Measurements from ENCODE around the gene OXCT1. TPM values are rescaled to one million over a fixed set of nuclear protein-coding genes. Genes with fewer than 3 reads are reported as not detected.

The OXCT1 gene
- total RNA-seq, 1 donor from 2014 or later, result 27.4 TPM

- H3K9me3 Mint-ChIP-seq, result peaks cover 21% of the 10 kb centered on the region
- CTCF ChIA-PET, result no interaction called here
- H3K4me3 Mint-ChIP-seq, result no peak overlapping the region
- ATAC-seq (ENCODE audit: low read depth) (no peak), DNase-seq (no peak)
- no peaks in the 10 kb centered on the region for H3K36me3 Mint-ChIP-seq (ENCODE audit: low read depth)
- POLR2A ChIA-PET, result no interaction called here
- intact Hi-C loops (cut with micrococcal nuclease), result no loop called here
- H3K27ac Mint-ChIP-seq, result no peak overlapping the region
- H3K27me3 Mint-ChIP-seq, result no peaks in the 10 kb centered on the region
- no peaks in the 10 kb centered on the region for H3K4me1 Mint-ChIP-seq
- TF ChIP-seq, protein P1, sequence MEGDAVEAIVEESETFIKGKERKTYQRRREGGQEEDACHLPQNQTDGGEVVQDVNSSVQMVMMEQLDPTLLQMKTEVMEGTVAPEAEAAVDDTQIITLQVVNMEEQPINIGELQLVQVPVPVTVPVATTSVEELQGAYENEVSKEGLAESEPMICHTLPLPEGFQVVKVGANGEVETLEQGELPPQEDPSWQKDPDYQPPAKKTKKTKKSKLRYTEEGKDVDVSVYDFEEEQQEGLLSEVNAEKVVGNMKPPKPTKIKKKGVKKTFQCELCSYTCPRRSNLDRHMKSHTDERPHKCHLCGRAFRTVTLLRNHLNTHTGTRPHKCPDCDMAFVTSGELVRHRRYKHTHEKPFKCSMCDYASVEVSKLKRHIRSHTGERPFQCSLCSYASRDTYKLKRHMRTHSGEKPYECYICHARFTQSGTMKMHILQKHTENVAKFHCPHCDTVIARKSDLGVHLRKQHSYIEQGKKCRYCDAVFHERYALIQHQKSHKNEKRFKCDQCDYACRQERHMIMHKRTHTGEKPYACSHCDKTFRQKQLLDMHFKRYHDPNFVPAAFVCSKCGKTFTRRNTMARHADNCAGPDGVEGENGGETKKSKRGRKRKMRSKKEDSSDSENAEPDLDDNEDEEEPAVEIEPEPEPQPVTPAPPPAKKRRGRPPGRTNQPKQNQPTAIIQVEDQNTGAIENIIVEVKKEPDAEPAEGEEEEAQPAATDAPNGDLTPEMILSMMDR (IDR thresholded peaks at IDR 0.05), result no peak
Observed at GRCh38 chr5:41707853-41708603, 162.2 kb downstream of the OXCT1 start.

- H3K4me1 Mint-ChIP-seq, result no peaks in the 10 kb centered on the region
- no peak overlapping the region for H3K4me3 Mint-ChIP-seq
- ChIA-PET POLR2A (no interaction called here), CTCF (no interaction called here)
- peaks cover 4% of the 10 kb centered on the region for H3K27me3 Mint-ChIP-seq
- ATAC-seq (ENCODE audit: low read depth) (no peak), DNase-seq (no peak)
- no peaks in the 10 kb centered on the region for H3K9me3 Mint-ChIP-seq
- intact Hi-C loops (cut with micrococcal nuclease), result no loop called here
- H3K36me3 Mint-ChIP-seq (ENCODE audit: low read depth), result no peaks in the 10 kb centered on the region
- H3K27ac Mint-ChIP-seq, result no peak overlapping the region
- TF ChIP-seq, protein P1 (IDR thresholded peaks at IDR 0.05), result no peak
Observed at GRCh38 chr5:41695920-41696582, 174.2 kb downstream of the OXCT1 start.

GRCh38 chr5:41686767-41687166 lies 183.5 kb downstream of the OXCT1 start:
- H3K36me3 Mint-ChIP-seq (ENCODE audit: low read depth), result no peaks in the 10 kb centered on the region
- H3K27me3 Mint-ChIP-seq, result no peaks in the 10 kb centered on the region
- ATAC-seq (ENCODE audit: low read depth) (no peak), DNase-seq (no peak)
- no peaks in the 10 kb centered on the region for H3K4me1 Mint-ChIP-seq
- ChIA-PET POLR2A (no interaction called here), CTCF (no interaction called here)
- H3K27ac Mint-ChIP-seq, result no peak overlapping the region
- intact Hi-C loops (cut with micrococcal nuclease), result no loop called here
- H3K9me3 Mint-ChIP-seq, result no peaks in the 10 kb centered on the region
- no peak overlapping the region for H3K4me3 Mint-ChIP-seq
- TF ChIP-seq, protein P1 (IDR thresholded peaks at IDR 0.05), result no peak

GRCh38 chr5:41686191-41686590 lies 184.0 kb downstream of the OXCT1 start:
- Mint-ChIP-seq H3K9me3 (no peaks in the 10 kb centered on the region), H3K4me1 (no peaks in the 10 kb centered on the region), H3K27ac (no peak overlapping the region), H3K36me3 (ENCODE audit: low read depth) (no peaks in the 10 kb centered on the region), H3K4me3 (no peak overlapping the region), H3K27me3 (no peaks in the 10 kb centered on the region)
- POLR2A ChIA-PET, result no interaction called here
- intact Hi-C loops (cut with micrococcal nuclease), result no loop called here
- TF ChIP-seq, protein P1 (IDR thresholded peaks at IDR 0.05), result no peak
- ATAC-seq (ENCODE audit: low read depth) (no peak), DNase-seq (no peak)
- CTCF ChIA-PET, result no interaction called here

- ChIA-PET CTCF (no interaction called here), POLR2A (no interaction called here)
- Mint-ChIP-seq H3K36me3 (ENCODE audit: low read depth) (no peaks in the 10 kb centered on the region), H3K9me3 (peaks cover 4% of the 10 kb centered on the region), H3K27me3 (no peaks in the 10 kb centered on the region), H3K4me1 (no peaks in the 10 kb centered on the region), H3K4me3 (no peak overlapping the region), H3K27ac (no peak overlapping the region)
- TF ChIP-seq, protein P1 (IDR thresholded peaks at IDR 0.05), result no peak
- no peak for ATAC-seq (ENCODE audit: low read depth)
- DNase-seq, result no peak
- intact Hi-C loops (cut with micrococcal nuclease), result no loop called here
Observed at GRCh38 chr5:41683181-41683580, 187.0 kb downstream of the OXCT1 start.
